ENCODE measurements around the gene TPSB2. TPM values are rescaled to one million over a fixed set of nuclear protein-coding genes. Genes with fewer than 3 reads are reported as not detected.
"Not testable (repeated sequence)": the region's sequence is repeated elsewhere in the genome, so short reads cannot be mapped to it uniquely, and the experiment has no call there.

The TPSB2 gene
- total RNA-seq, 1 experiment from 2014 or later: not detected

DNA sequence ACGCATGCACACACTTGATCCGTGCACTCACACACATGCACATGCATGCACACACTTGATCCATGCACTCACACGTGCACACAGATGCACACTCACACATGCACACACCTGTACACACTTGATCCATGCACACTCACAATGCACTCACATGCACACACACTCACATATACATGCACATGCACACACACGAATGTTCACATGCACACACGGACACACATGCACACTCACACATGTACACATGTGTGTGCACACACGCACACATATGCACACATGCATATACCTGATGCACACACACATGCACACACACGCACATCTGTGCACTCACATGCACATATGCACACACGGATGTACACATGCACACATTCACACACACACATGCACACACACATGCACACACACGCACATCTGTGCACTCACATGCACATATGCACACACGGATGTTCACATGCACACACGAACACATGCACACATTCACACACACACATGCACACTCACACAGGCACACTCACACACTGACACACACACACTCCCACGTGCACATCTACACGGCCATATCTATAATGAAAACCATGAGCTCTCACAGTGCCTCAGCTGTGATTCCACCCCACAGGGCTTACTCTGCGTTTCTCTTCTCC, 18.0 kb upstream of the TPSB2 start:
- POLR2A ChIA-PET (ENCODE audit: unreplicated experiment); H3K4me2 ChIP-seq; BruUV-seq (replicated peaks); H3K4me1 ChIP-seq (replicated peaks; ENCODE audit: insufficient read depth); H3K9me2 ChIP-seq (ENCODE audit: insufficient read depth); H3K79me2 ChIP-seq (ENCODE audit: low read depth); H3K9me3 ChIP-seq (ENCODE audit: insufficient read depth, low read depth); DNase-seq; H3K36me3 ChIP-seq (ENCODE audit: low read depth); H3K27ac ChIP-seq; H2AFZ ChIP-seq; intact Hi-C loops (cut with micrococcal nuclease; ENCODE audit: unreplicated experiment); H3K4me3 ChIP-seq; CTCF ChIA-PET; H3F3A ChIP-seq (ENCODE audit: insufficient read depth, low read depth); H3K27me3 ChIP-seq (ENCODE audit: insufficient read depth, low read depth); H4K20me1 ChIP-seq (ENCODE audit: insufficient read depth): not testable (repeated sequence)

DNA sequence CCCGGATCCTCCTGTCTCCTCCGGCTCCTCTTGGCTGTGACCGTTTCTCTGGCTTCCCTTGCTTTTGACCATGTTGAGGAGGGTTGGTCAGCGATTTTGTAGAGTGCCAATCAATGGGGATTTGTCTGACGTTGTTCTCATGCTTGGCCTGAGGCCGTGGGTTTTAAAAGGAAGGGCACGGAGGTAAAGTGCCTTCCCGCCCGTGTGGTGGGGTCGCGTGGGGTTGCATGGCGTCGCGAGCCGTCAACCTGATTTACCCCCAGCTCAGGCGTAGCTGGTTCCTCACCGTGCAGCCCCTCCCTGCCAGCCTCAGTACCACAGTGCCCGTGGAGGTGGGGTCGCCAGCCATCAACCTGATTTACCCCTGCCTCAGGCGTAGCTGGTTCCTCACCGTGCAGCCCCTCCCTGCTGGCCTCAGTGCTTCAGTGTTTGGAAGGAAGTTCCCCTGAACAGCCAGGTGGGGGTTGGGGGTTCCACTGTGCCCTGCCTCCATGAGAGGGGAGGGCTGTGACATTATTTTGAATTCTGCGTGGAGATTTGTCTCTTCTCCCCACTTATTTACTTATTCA, 15.6 kb upstream of the TPSB2 start:
- intact Hi-C loops (cut with micrococcal nuclease; ENCODE audit: unreplicated experiment): no loop called here
- CTCF ChIA-PET: no interaction called here

DNA sequence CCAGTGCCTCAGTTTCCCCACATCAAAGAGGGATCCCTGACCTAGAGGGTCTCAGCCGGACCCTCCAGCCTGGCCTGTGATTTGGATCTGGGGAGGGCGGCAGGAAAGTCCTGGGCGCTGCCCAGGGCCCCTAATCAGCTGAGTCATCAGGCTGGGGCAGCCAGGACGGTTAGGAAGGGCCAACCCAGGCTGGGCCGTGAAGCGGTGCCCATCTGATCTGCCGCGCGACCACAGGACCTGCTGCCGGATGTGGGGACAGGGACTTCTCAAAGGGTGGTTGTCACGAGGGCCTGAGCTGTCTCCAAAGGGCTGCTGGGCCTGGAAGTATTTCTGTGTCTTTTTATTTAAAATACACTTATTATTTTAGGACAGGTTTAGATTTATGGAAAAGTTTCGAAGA, 14.9 kb upstream of the TPSB2 start:
- CTCF ChIA-PET: no interaction called here
- POLR2A ChIA-PET (ENCODE audit: unreplicated experiment): no interaction called here
- no TSS peak for BruUV-seq (replicated peaks)

More for the DNA sequence above, 15.6 kb upstream of the TPSB2 start:
- Histone ChIP-seq H3K4me1 (replicated peaks; ENCODE audit: insufficient read depth) (no peaks in the 10 kb centered on the region), H3K9me2 (ENCODE audit: insufficient read depth) (no peaks in the 10 kb centered on the region), H4K20me1 (ENCODE audit: insufficient read depth) (no peaks in the 10 kb centered on the region; the same call in 1 of the 2 replicates), H3K4me2 (no peak overlapping the region), H3K27ac (no peak overlapping the region), H3K36me3 (ENCODE audit: low read depth) (no peaks in the 10 kb centered on the region), H2AFZ (no peak overlapping the region), H3K27me3 (ENCODE audit: insufficient read depth, low read depth) (peaks cover 8% of the 10 kb centered on the region; the same call in 1 of the 2 replicates), H3F3A (ENCODE audit: insufficient read depth, low read depth) (peaks cover 6% of the 10 kb centered on the region; the same call in 1 of the 2 replicates), H3K4me3 (no peak overlapping the region), H3K9me3 (ENCODE audit: insufficient read depth, low read depth) (no peaks in the 10 kb centered on the region), H3K79me2 (ENCODE audit: low read depth) (no peaks in the 10 kb centered on the region)
- TF ChIP-seq EZH2 (IDR thresholded peaks at IDR 0.05; ENCODE audit: low read depth): no peak
- TF ChIP-seq, protein P1, sequence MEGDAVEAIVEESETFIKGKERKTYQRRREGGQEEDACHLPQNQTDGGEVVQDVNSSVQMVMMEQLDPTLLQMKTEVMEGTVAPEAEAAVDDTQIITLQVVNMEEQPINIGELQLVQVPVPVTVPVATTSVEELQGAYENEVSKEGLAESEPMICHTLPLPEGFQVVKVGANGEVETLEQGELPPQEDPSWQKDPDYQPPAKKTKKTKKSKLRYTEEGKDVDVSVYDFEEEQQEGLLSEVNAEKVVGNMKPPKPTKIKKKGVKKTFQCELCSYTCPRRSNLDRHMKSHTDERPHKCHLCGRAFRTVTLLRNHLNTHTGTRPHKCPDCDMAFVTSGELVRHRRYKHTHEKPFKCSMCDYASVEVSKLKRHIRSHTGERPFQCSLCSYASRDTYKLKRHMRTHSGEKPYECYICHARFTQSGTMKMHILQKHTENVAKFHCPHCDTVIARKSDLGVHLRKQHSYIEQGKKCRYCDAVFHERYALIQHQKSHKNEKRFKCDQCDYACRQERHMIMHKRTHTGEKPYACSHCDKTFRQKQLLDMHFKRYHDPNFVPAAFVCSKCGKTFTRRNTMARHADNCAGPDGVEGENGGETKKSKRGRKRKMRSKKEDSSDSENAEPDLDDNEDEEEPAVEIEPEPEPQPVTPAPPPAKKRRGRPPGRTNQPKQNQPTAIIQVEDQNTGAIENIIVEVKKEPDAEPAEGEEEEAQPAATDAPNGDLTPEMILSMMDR (conservative IDR thresholded peaks at IDR 0.05): no peak
- no peak for DNase-seq
- POLR2A ChIA-PET (ENCODE audit: unreplicated experiment): no interaction called here
- BruUV-seq (replicated peaks): no TSS peak

DNA sequence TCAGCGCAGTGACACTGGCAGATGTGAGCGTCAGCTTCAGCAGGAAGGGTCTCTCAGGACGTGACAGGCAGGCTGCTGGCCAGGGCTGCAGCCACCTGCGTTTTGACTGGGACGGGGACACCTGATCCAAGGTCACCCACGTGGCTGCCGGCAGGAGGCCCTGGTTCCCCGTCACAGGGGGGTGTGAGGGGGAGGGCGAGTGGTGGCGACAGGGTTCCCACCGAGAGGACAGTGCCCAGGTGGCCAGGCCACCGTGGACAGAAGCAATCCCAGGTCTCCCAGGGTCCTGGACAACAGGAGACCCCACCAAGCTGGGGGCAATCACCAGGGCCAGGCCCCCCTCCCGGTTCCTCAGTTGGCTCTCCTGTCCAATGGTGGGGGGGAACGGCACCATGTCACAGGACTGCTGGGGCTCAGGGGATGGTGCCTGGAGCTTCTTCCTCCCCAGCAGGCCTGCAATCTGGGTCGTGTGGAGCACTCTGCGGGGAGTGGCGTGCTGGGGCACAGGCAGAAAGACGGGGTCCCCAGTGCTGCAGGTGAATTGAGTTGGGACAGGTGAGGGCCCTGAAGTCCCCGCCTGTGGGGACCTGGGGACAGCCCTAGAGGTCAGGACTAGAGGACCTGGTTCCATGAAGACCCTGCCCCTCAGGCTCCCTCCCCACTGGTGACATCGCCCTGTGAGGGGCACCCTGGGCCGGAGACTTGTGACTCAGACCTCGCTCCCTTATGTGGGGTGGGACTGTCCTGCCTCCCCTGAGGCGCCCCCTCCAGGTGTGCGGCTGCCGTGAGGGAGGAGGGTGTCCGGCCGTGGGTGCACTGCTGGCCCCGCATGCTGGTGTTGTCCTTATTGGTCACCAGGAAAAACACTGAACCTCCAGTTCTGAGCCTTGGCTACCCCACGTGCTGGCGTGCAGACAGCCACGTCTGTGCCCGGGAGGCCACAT, 14.2 kb upstream of the TPSB2 start:
- CTCF ChIA-PET; H3K4me1 ChIP-seq (replicated peaks; ENCODE audit: insufficient read depth); H3K4me3 ChIP-seq; H3K4me2 ChIP-seq; H3K36me3 ChIP-seq (ENCODE audit: low read depth); BruUV-seq (replicated peaks); H3K9me3 ChIP-seq (ENCODE audit: insufficient read depth, low read depth); H2AFZ ChIP-seq; H4K20me1 ChIP-seq (ENCODE audit: insufficient read depth); H3F3A ChIP-seq (ENCODE audit: insufficient read depth, low read depth); intact Hi-C loops (cut with micrococcal nuclease; ENCODE audit: unreplicated experiment); H3K79me2 ChIP-seq (ENCODE audit: low read depth); H3K9me2 ChIP-seq (ENCODE audit: insufficient read depth); H3K27me3 ChIP-seq (ENCODE audit: insufficient read depth, low read depth); H3K27ac ChIP-seq; DNase-seq: not testable (repeated sequence)
- POLR2A ChIA-PET (ENCODE audit: unreplicated experiment): interaction anchor here (0.7 kb wide), 1 partner anchor 217 kb away, joined by 3 read pairs; no protein-coding TSS in a partner anchor

More for the DNA sequence above, 14.9 kb upstream of the TPSB2 start:
- no peaks in the 10 kb centered on the region for H3K9me3 ChIP-seq (ENCODE audit: insufficient read depth, low read depth)
- peaks cover 6% of the 10 kb centered on the region; the same call in 1 of the 2 replicates for H3F3A ChIP-seq (ENCODE audit: insufficient read depth, low read depth)
- H3K27me3 ChIP-seq (ENCODE audit: insufficient read depth, low read depth): peaks cover 8% of the 10 kb centered on the region; the same call in 1 of the 2 replicates
- H3K4me3 ChIP-seq: no peak overlapping the region
- no peak overlapping the region for H2AFZ ChIP-seq
- intact Hi-C loops (cut with micrococcal nuclease; ENCODE audit: unreplicated experiment): no loop called here
- no peaks in the 10 kb centered on the region for H3K36me3 ChIP-seq (ENCODE audit: low read depth)
- H3K9me2 ChIP-seq (ENCODE audit: insufficient read depth): no peaks in the 10 kb centered on the region
- DNase-seq: no peak
- no peaks in the 10 kb centered on the region; the same call in 1 of the 2 replicates for H4K20me1 ChIP-seq (ENCODE audit: insufficient read depth)
- no peaks in the 10 kb centered on the region for H3K79me2 ChIP-seq (ENCODE audit: low read depth)
- H3K4me2 ChIP-seq: no peak overlapping the region
- TF ChIP-seq EZH2 (IDR thresholded peaks at IDR 0.05; ENCODE audit: low read depth): no peak
- TF ChIP-seq, protein P1 (conservative IDR thresholded peaks at IDR 0.05): no peak
- no peak overlapping the region for H3K27ac ChIP-seq
- no peaks in the 10 kb centered on the region for H3K4me1 ChIP-seq (replicated peaks; ENCODE audit: insufficient read depth)

DNA sequence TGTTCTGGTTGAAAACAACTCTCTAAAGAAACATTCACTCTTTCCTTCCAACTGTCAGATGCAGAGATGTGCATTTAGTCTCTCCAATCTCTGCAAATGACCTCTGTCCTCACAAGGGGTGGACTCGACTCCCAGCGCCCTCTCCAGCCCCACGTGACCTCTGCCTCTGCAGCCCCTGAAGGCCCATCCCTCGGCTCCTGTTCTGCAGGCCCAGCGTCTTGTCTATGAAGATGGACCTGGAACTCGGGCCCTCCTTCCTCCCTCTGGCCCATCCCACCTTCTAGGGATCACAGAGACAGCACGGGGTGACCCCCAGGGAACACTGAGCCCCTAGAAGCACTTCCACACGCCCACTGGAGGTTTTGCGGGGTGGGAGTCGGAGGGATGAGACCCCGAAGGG, 13.4 kb upstream of the TPSB2 start:
- CTCF ChIA-PET; H2AFZ ChIP-seq; H3K27me3 ChIP-seq (ENCODE audit: insufficient read depth, low read depth); H3K9me2 ChIP-seq (ENCODE audit: insufficient read depth); H3K9me3 ChIP-seq (ENCODE audit: insufficient read depth, low read depth); H3K27ac ChIP-seq; H3F3A ChIP-seq (ENCODE audit: insufficient read depth, low read depth); H3K4me1 ChIP-seq (replicated peaks; ENCODE audit: insufficient read depth); H3K4me3 ChIP-seq; H3K4me2 ChIP-seq; BruUV-seq (replicated peaks); H4K20me1 ChIP-seq (ENCODE audit: insufficient read depth); H3K36me3 ChIP-seq (ENCODE audit: low read depth); DNase-seq; intact Hi-C loops (cut with micrococcal nuclease; ENCODE audit: unreplicated experiment); H3K79me2 ChIP-seq (ENCODE audit: low read depth): not testable (repeated sequence)
- POLR2A ChIA-PET (ENCODE audit: unreplicated experiment): interaction anchor here (0.7 kb wide), 1 partner anchor 218 kb away, joined by 3 read pairs; no protein-coding TSS in a partner anchor
